HCT116 (cell line): Measurements from ENCODE around the gene CA10. TPM values are rescaled to one million over a fixed set of nuclear protein-coding genes. Genes with fewer than 3 reads are reported as not detected.

Experiments
- ATAC-seq: fragments of 200-7000 bp; cut with Tn5 transposase; 2 replicates; pipeline ENCODE4 v1.9.1; 2020; ENCODE audit warnings: mild to moderate bottlenecking, moderate library complexity
- BruUV-seq: library from RNA; stranded (reverse); fragments of 400-500 nt; replicated peaks from 2 replicates; lab custom pipeline; 2021; lab: Mats Ljungman, UMichigan
- CTCF ChIA-PET: fragments of 300-600 bp; sonication (Branson Sonifier 250); formaldehyde crosslinking; loops from one replicate; lab custom pipeline; 2021; ENCODE audit warnings: antibody characterized with exemption; lab: Charles Lee
- POLR2A ChIA-PET: fragments of 300-600, 350-600 bp; sonication (Branson Sonifier 250); formaldehyde crosslinking; loops from one replicate; lab custom pipeline; 2021; ENCODE audit warnings: antibody characterized with exemption; lab: Charles Lee
- RAD21 ChIA-PET, 2 experiments: fragments of 300-600 bp; sonication (Branson Sonifier 250); formaldehyde crosslinking; loops; one replicate each; lab custom pipeline; 2023; ENCODE audit warnings: low total read pairs in 2 of 2; ENCODE audit not compliant: uncharacterized antibody in 2 of 2, unreplicated experiment in 2 of 2, low non-redundant PET in 1 of 2; lab: Charles Lee
- DNase-seq: peaks from one replicate; pipeline ENCODE4 v3.0.0-alpha.2; 2010; ENCODE audit warnings: low read depth, low spot score
- H2AFZ ChIP-seq: fragments of 200-600 bp; shearing (Covaris generic), sonication (generic); 2 replicates; pipeline ENCODE4 v1.6.1; 2017; ENCODE audit warnings: low read depth, mixed run types, mixed read lengths, antibody characterized with exemption, low read length; ENCODE audit not compliant: poor library complexity, severe bottlenecking
- H3K27ac ChIP-seq: 2 replicates; pipeline ENCODE4 v1.5.1; 2012; ENCODE audit warnings: low read depth, low read length
- H3K27me3 ChIP-seq: fragments of 200-600 bp; sonication (generic); 2 replicates; pipeline ENCODE4 v1.6.1; 2016; ENCODE audit warnings: mixed run types, low read length, mixed read lengths; ENCODE audit not compliant: insufficient read depth
- H3K36me3 ChIP-seq, 2 experiments: fragments of 200-500 bp in 1 of 2; fragments of 200-600 bp in 1 of 2; sonication (Bioruptor generic) in 1 of 2; sonication (generic) in 1 of 2; 2 replicates each; pipeline versions ENCODE4 v1.5.1 to v1.6.1; 2014 to 2016; ENCODE audit warnings: low read length in 2 of 2, inconsistent platforms in 1 of 2, mixed read lengths in 1 of 2, mixed run types in 1 of 2; ENCODE audit not compliant: insufficient read depth in 2 of 2, control insufficient read depth in 1 of 2
- H3K4me1 ChIP-seq, 2 experiments: fragments of 200-600 bp in 1 of 2; sonication (generic) in 1 of 2; 2 replicates each; pipeline versions ENCODE4 v1.5.1 to v1.6.1; 2012 to 2017; ENCODE audit warnings: low read length in 2 of 2, inconsistent platforms in 1 of 2, mild to moderate bottlenecking in 1 of 2, mixed read lengths in 1 of 2, mixed run types in 1 of 2, moderate library complexity in 1 of 2; ENCODE audit not compliant: insufficient read depth in 2 of 2, control insufficient read depth in 1 of 2
- H3K4me2 ChIP-seq: fragments of 200-600 bp; sonication (generic); 2 replicates; pipeline ENCODE4 v1.6.1; 2017; ENCODE audit warnings: mixed run types, low read length, mixed read lengths
- H3K4me3 ChIP-seq, 2 experiments: fragments of 200-600 bp in 1 of 2; sonication (generic) in 1 of 2; replicated peaks in 1 of 2; 2 replicates each; pipeline ENCODE4 v1.5.1; 2011 to 2016; ENCODE audit warnings: low read length in 2 of 2, control low read depth in 1 of 2, low read depth in 1 of 2, mild to moderate bottlenecking in 1 of 2, mixed read lengths in 1 of 2, mixed run types in 1 of 2
- H3K79me2 ChIP-seq: fragments of 200-600 bp; sonication (generic); 2 replicates; pipeline ENCODE4 v1.6.1; 2017; ENCODE audit warnings: mild to moderate bottlenecking, mixed run types, low read length, moderate library complexity, mixed read lengths; ENCODE audit not compliant: insufficient read depth
- H3K9ac ChIP-seq: fragments of 200-600 bp; sonication (generic); 2 replicates; pipeline ENCODE4 v1.6.1; 2016; ENCODE audit warnings: low read length, mixed read lengths
- H3K9me2 ChIP-seq: fragments of 200-600 bp; sonication (generic), shearing (Covaris generic); 2 replicates; pipeline ENCODE4 v1.6.1; 2017; ENCODE audit warnings: mixed run types, mild to moderate bottlenecking, moderate library complexity; ENCODE audit not compliant: insufficient read depth
- H3K9me3 ChIP-seq, 2 experiments: fragments of 200-500 bp in 1 of 2; fragments of 200-600 bp in 1 of 2; sonication (Bioruptor generic) in 1 of 2; sonication (generic) in 1 of 2; 2 replicates each; pipeline ENCODE4 v1.6.1; 2014 to 2017; ENCODE audit warnings: low read length in 2 of 2, mixed read lengths in 2 of 2, inconsistent platforms in 1 of 2, low read depth in 1 of 2, mild to moderate bottlenecking in 1 of 2, mixed run types in 1 of 2, moderate library complexity in 1 of 2; ENCODE audit not compliant: control insufficient read depth in 1 of 2, insufficient read depth in 1 of 2
- H4K20me1 ChIP-seq: fragments of 200-600 bp; sonication (generic), shearing (Covaris generic); 2 replicates; pipeline ENCODE4 v1.6.1; 2017; ENCODE audit warnings: mixed run types, mild to moderate bottlenecking, moderate library complexity; ENCODE audit not compliant: insufficient read depth
- EGR1 ChIP-seq: IDR thresholded peaks from 2 replicates; pipeline ENCODE4 v1.6.1; 2012; ENCODE audit warnings: low read depth
- RAD21 ChIP-seq: IDR thresholded peaks from 2 replicates; pipeline ENCODE4 v1.6.1; 2012; ENCODE audit warnings: low read depth, mild to moderate bottlenecking
- SP1 ChIP-seq: IDR thresholded peaks from 2 replicates; pipeline ENCODE4 v1.6.1; 2012; ENCODE audit warnings: low read depth
- SRF ChIP-seq: IDR thresholded peaks from 2 replicates; pipeline ENCODE4 v1.6.1; 2012; ENCODE audit warnings: low read depth
- ZFX ChIP-seq: fragments of 450-650 bp; IDR thresholded peaks from 2 replicates; pipeline ENCODE4 v1.6.1; 2017
- intact Hi-C: fragments of 100-400 bp; cut with micrococcal nuclease; formaldehyde crosslinking; loops from 2 replicates; pipeline ENCODE4 v1.10.0; 2022
- total RNA-seq: library from RNA; stranded (reverse); gene quantifications from one replicate; pipeline ENCODE4 v1.2.1, GENCODE V29; 2021; ENCODE audit not compliant: unreplicated experiment

The CA10 gene
- total RNA-seq, 1 experiment from 2014 or later: not detected

DNA sequence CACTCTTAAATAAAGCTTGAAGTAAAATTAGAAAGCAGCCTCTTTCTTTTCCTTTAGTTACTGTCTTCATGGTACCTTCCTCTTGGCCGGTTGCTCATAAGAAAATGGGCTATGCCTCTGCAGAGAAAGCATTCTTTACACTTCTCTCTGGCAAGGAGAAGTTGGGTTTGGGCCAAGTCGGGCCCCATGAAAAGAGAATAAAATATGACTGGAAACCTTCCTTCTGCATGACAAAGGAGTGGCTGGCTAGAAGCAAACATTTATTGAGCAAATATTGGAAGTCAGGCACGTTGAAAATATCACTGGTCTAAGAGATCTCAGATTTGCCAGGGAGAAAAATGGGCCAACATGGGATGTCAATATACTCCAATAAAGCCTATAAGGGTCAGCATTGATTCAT lies 126.1 kb downstream of the CA10 start:
- Histone ChIP-seq H3K9ac (no peak overlapping the region), H3K27ac (no peak overlapping the region), H3K4me2 (no peak overlapping the region), H3K79me2 (no peaks in the 10 kb centered on the region), H2AFZ (no peak overlapping the region), H3K9me2 (no peaks in the 10 kb centered on the region), H3K36me3 (no peaks in the 10 kb centered on the region), H3K4me3 (no peak overlapping the region), H4K20me1 (no peaks in the 10 kb centered on the region), H3K9me3 (peaks cover 16 to 32% of the 10 kb centered on the region in 2 experiments; a peak in 2 of 4 replicates), H3K27me3 (no peaks in the 10 kb centered on the region), H3K4me1 (no peaks in the 10 kb centered on the region)
- RAD21 ChIA-PET: no interaction called here
- CTCF ChIA-PET: no interaction called here
- no peak for DNase-seq
- ATAC-seq: no peak
- TF ChIP-seq SP1: no peak
- no peak for TF ChIP-seq ZFX
- no peak for TF ChIP-seq SRF
- no peak for TF ChIP-seq RAD21
- no peak for TF ChIP-seq EGR1
- no TSS peak for BruUV-seq
- POLR2A ChIA-PET: no interaction called here
- intact Hi-C loops: no loop called here

DNA sequence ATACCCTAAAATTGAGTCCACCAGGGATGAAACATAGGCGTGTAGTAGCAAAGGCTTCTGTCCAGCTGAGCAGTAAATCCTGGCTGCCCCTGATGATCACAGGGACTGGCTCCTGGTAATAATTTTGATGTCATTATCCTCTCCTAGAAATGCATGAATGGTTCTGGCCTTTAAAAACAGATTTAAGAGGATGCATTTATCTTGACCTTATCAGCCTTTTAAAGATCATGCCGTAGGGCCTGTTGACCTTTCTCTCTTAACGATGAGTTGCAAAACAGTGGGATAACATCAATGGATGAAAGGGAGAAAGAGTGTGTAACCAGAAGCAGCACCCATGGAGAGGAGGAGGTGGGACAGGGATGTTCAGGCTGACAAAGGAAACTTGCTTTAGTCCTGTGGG lies 128.5 kb downstream of the CA10 start:
- Histone ChIP-seq H3K79me2 (no peaks in the 10 kb centered on the region), H2AFZ (no peak overlapping the region), H3K4me3 (no peak overlapping the region), H3K36me3 (no peaks in the 10 kb centered on the region), H4K20me1 (no peaks in the 10 kb centered on the region), H3K27ac (no peak overlapping the region), H3K9me2 (no peaks in the 10 kb centered on the region), H3K4me2 (no peak overlapping the region), H3K9me3 (peaks cover 12 to 30% of the 10 kb centered on the region in 2 experiments; a peak in 2 of 4 replicates), H3K4me1 (no peaks in the 10 kb centered on the region), H3K9ac (no peak overlapping the region), H3K27me3 (no peaks in the 10 kb centered on the region)
- no peak for ATAC-seq
- CTCF ChIA-PET: no interaction called here
- DNase-seq: no peak
- intact Hi-C loops: no loop called here
- BruUV-seq: no TSS peak
- POLR2A ChIA-PET: no interaction called here
- RAD21 ChIA-PET: no interaction called here
- TF ChIP-seq ZFX: no peak
